K562 (cell line): ENCODE measurements around the gene NFIL3. TPM values are rescaled to one million over a fixed set of nuclear protein-coding genes. Genes with fewer than 3 reads are reported as not detected.

ENCODE experiments used
- ATAC-seq: fragments of 200-7000 bp; cut with Tn5 transposase; 3 replicates; pipeline ENCODE4 v1.9.1; 2020; ENCODE audit warnings: moderate library complexity
- BruUV-seq: library from RNA; stranded (reverse); fragments of 400-500 nt; replicated peaks from 2 replicates; lab custom pipeline; 2021; lab: Mats Ljungman, UMichigan
- CTCF ChIA-PET: fragments of 300-600 bp; formaldehyde crosslinking; extraction: SDS; loops from one replicate; lab custom pipeline; 2021; ENCODE audit warnings: low intra/inter-chr PET ratio; lab: Yijun Ruan, JAX
- POLR2A ChIA-PET: fragments of 300-600, 350-650 bp; sonication (Branson Sonifier 250); formaldehyde crosslinking; extraction: SDS; loops from one replicate; lab custom pipeline; 2021; ENCODE audit warnings: antibody characterized with exemption, inconsistent platforms; lab: Yijun Ruan, JAX
- DNase-seq, 4 experiments: peaks; one replicate each; pipeline versions ENCODE4 v3.0.0 to v3.0.0-alpha.2; 2011 to 2018; ENCODE audit warnings: low spot score in 3 of 4, mixed read lengths in 3 of 4; ENCODE audit errors: extremely low read depth in 1 of 4
- FAIRE-seq: peaks from 2 replicates; lab custom pipeline; 2011; peaks lifted over from hg19 to GRCh38; lab: Jason Lieb, UNC
- H2AFZ ChIP-seq: 2 replicates; pipeline ENCODE4 v1.6.0; 2011; ENCODE audit warnings: low read depth, low read length, control low read depth, inconsistent platforms
- H3K27ac ChIP-seq: fragments of 200-600 bp; 3 replicates; pipeline ENCODE4 v1.8.0; 2011; ENCODE audit warnings: low read depth, mild to moderate bottlenecking, control low read depth, inconsistent platforms, low read length, moderate library complexity, mixed read lengths; ENCODE audit errors: extremely low read depth
- H3K27me3 ChIP-seq, 2 experiments: fragments of 300-600 bp in 1 of 2; 2 replicates in 1 of 2; 3 replicates in 1 of 2; pipeline versions ENCODE4 v1.6.0 to v1.8.0; 2011; ENCODE audit warnings: inconsistent platforms in 2 of 2, low read length in 2 of 2, mild to moderate bottlenecking in 1 of 2, mixed read lengths in 1 of 2, moderate library complexity in 1 of 2; ENCODE audit not compliant: control insufficient read depth in 2 of 2, insufficient read depth in 2 of 2
- H3K36me3 ChIP-seq: fragments of 300-600 bp; 3 replicates; pipeline ENCODE4 v1.8.0; 2011; ENCODE audit warnings: mild to moderate bottlenecking, low read length, inconsistent platforms; ENCODE audit not compliant: control insufficient read depth, insufficient read depth
- H3K4me1 ChIP-seq, 2 experiments: fragments of 200-600 bp in 1 of 2; replicated peaks in 1 of 2; 2 replicates in 1 of 2; 3 replicates in 1 of 2; pipeline versions ENCODE4 v1.5.1 to v1.8.0; 2011; ENCODE audit warnings: inconsistent platforms in 2 of 2, low read length in 2 of 2, mild to moderate bottlenecking in 1 of 2, mixed read lengths in 1 of 2, moderate library complexity in 1 of 2; ENCODE audit not compliant: control insufficient read depth in 2 of 2, insufficient read depth in 2 of 2
- H3K4me2 ChIP-seq: 2 replicates; pipeline ENCODE4 v1.6.1; 2011; ENCODE audit warnings: low read length, control low read depth, inconsistent platforms, mixed read lengths; ENCODE audit not compliant: insufficient read depth
- H3K4me3 ChIP-seq: fragments of 200-600 bp; sonication (generic), shearing (Covaris generic); 2 replicates; pipeline ENCODE4 v1.5.1; 2016; ENCODE audit warnings: control low read depth, inconsistent platforms
- H3K79me2 ChIP-seq: fragments of 200-600 bp; 3 replicates; pipeline ENCODE4 v1.8.0; 2011; ENCODE audit warnings: low read length, inconsistent platforms; ENCODE audit not compliant: control insufficient read depth, insufficient read depth
- H3K9ac ChIP-seq, 2 experiments: 2 replicates each; pipeline versions ENCODE4 v1.6.0 to v1.6.1; 2011; ENCODE audit warnings: low read depth in 2 of 2, low read length in 2 of 2, control low read depth in 1 of 2, inconsistent platforms in 1 of 2, mild to moderate bottlenecking in 1 of 2, mixed read lengths in 1 of 2; ENCODE audit not compliant: insufficient read depth in 1 of 2
- H3K9me1 ChIP-seq: one replicate; pipeline ENCODE4 v1.6.0; 2011; ENCODE audit warnings: inconsistent platforms, mild to moderate bottlenecking, low read length, moderate library complexity; ENCODE audit not compliant: control insufficient read depth, insufficient read depth
- H3K9me3 ChIP-seq: replicated peaks from 2 replicates; pipeline ENCODE4 v1.5.1; 2011; ENCODE audit warnings: low read depth, low read length, inconsistent platforms; ENCODE audit not compliant: control insufficient read depth, insufficient read depth
- H4K20me1 ChIP-seq: replicated peaks from 2 replicates; pipeline ENCODE4 v1.6.1; 2011; ENCODE audit warnings: low read length, inconsistent platforms, mixed read lengths; ENCODE audit not compliant: control insufficient read depth, insufficient read depth
- E2F3 ChIP-seq: fragments of 250-450 bp; sonication (Bioruptor Pico); IDR thresholded peaks from 2 replicates; pipeline ENCODE4 v1.4.0; 2020; ENCODE audit warnings: mild to moderate bottlenecking
- HOXB6 ChIP-seq: fragments of 250-450 bp; sonication (Bioruptor Pico); IDR thresholded peaks from 2 replicates; pipeline ENCODE4 v1.5.1; 2022; ENCODE audit warnings: mild to moderate bottlenecking, borderline replicate concordance
- IRF1 ChIP-seq: sonication (generic); formaldehyde crosslinking; IDR thresholded peaks from 2 replicates; pipeline ENCODE4 v1.8.0; 2022; ENCODE audit warnings: missing genetic modification reagents, mild to moderate bottlenecking, borderline replicate concordance
- TBP ChIP-seq: optimal IDR thresholded peaks from 2 replicates; pipeline ENCODE3; 2011; ENCODE audit warnings: low read depth, low read length, improper control_type of control experiment
- TCF3 ChIP-seq: sonication (generic); formaldehyde crosslinking; IDR thresholded peaks from 2 replicates; pipeline ENCODE4 v1.4.0; 2020; ENCODE audit warnings: mild to moderate bottlenecking, missing genetic modification reagents
- WGBS: fragments of 100-300 bp; shearing (Covaris generic); methylation state at CpG from one replicate; pipeline ENCODE4 v1.1.6; 2016; ENCODE audit warnings: low coverage, mixed read lengths; ENCODE audit not compliant: insufficient coverage; ENCODE audit errors: missing lambda C conversion rate; 5-methylcytosine and 5-hydroxymethylcytosine counted together
- in situ Hi-C: fragments of 300-500 bp; cut with MboI; formaldehyde crosslinking; loops from 4 replicates; pipeline ENCODE4 v1.15.0; 2018; ENCODE audit warnings: inconsistent platforms, mixed read lengths
- intact Hi-C: fragments of 100-400 bp; cut with micrococcal nuclease; formaldehyde crosslinking; loops from 2 replicates; pipeline ENCODE4 v1.14.2; 2022
- polyA plus RNA-seq, 8 experiments: library from polyadenylated mRNA; depleted of rRNA in 4 of 8; stranded (reverse) in 5 of 8; unstranded in 3 of 8; fragments of >200 nt; fragmentation: Nextera tagmentation in 2 of 8; fragmentation: Illumina TruSeq in 1 of 8; extraction: Ambion mirVana in 2 of 8; extraction: Trizol in 1 of 8; gene quantifications; 2 replicates each; pipeline versions ENCODE4 v1.2.1 to v1.2.3, GENCODE V29; 2011 to 2014; ENCODE audit warnings: inconsistent platforms in 1 of 8, missing spikeins in 1 of 8
- total RNA-seq, 7 experiments: library from RNA; depleted of rRNA in 6 of 7; stranded (reverse); fragments of >200 nt in 6 of 7; fragmentation: Illumina TruSeq in 2 of 7; extraction: Trizol in 2 of 7; gene quantifications; 2 replicates each; pipeline versions ENCODE4 v1.2.1 to v1.2.3, GENCODE V29; 2011 to 2021; ENCODE audit warnings: low replicate concordance in 1 of 7
- TF ChIP-seq, protein P1 (sequence below): fragments of 450-650 bp; IDR thresholded peaks from 2 replicates; pipeline ENCODE4 v1.6.1; 2018; ENCODE audit not compliant: partially characterized antibody
- TF ChIP-seq, protein P2 (sequence below): fragments of 250-450 bp; sonication (Bioruptor Pico); IDR thresholded peaks from 2 replicates; pipeline ENCODE4 v1.8.0; 2021; ENCODE audit warnings: borderline replicate concordance, mild to moderate bottlenecking, moderate library complexity; ENCODE audit not compliant: poor library complexity, severe bottlenecking
- TF ChIP-seq, protein P3 (sequence below): conservative IDR thresholded peaks from 2 replicates; pipeline ENCODE4 v1.6.1; 2011; ENCODE audit warnings: low read depth, mild to moderate bottlenecking, low read length; ENCODE audit not compliant: control insufficient read depth
- TF ChIP-seq, protein P4 (sequence below), 2 experiments: IDR thresholded peaks; 2 replicates each; pipeline ENCODE4 v1.6.1; 2011; ENCODE audit warnings: borderline replicate concordance in 1 of 2, control low read depth in 1 of 2, low read depth in 1 of 2, low read length in 1 of 2, mild to moderate bottlenecking in 1 of 2, mixed read lengths in 1 of 2, moderate library complexity in 1 of 2; ENCODE audit not compliant: insufficient read depth in 1 of 2, insufficient read length in 1 of 2, poor library complexity in 1 of 2, severe bottlenecking in 1 of 2; ENCODE audit errors: extremely low read depth in 1 of 2

Gene NFIL3
- total and polyA plus RNA-seq, 9 of the 15 experiments (the other 6 are each of a cell fraction or from before 2014, with no cell fraction given): 3.2 to 16.1 (median 9.3) TPM

GRCh38 chr9:91362051-91362611 lies 61.5 kb downstream of the NFIL3 start:
- no peaks in the 10 kb centered on the region for H4K20me1 ChIP-seq
- in situ Hi-C loops: loop anchor here (5.0 kb wide), 1 partner anchor 60 kb away; the partner anchor contains the start of gene NFIL3
- no TSS peak for BruUV-seq
- peak overlapping the region; percentile 97 for H3K4me2 ChIP-seq
- peaks cover 8% of the 10 kb centered on the region for H3K9me3 ChIP-seq
- peak overlapping the region in 1 of 2 experiments; percentile 57; a peak in 3 of 4 replicates for H3K9ac ChIP-seq
- peak overlapping the region; percentile 96 for H3K4me3 ChIP-seq
- peak overlapping the region; percentile 100 for H2AFZ ChIP-seq
- ChIA-PET CTCF (no interaction called here), POLR2A (interaction anchor here (1.3 to 1.7 kb wide), 2 partner anchors 11 to 61 kb away, joined by 3 to 6 read pairs; no protein-coding TSS in a partner anchor)
- intact Hi-C loops: no loop called here
- peaks cover 13 to 15% of the 10 kb centered on the region in 2 experiments; a peak in 3 of 5 replicates for H3K4me1 ChIP-seq
- H3K79me2 ChIP-seq: peaks cover 46% of the 10 kb centered on the region
- H3K9me1 ChIP-seq: no peaks in the 10 kb centered on the region
- DNase-seq (no peak), ATAC-seq (peak; percentile 3; the same call in 2 of the 3 replicates), FAIRE-seq (no peak)
- H3K36me3 ChIP-seq: peaks cover 23% of the 10 kb centered on the region
- H3K27me3 ChIP-seq: no peaks in the 10 kb centered on the region
- whole genome bisulfite sequencing: 47% methylated on average over 13 of the region's 15 CpGs
- peak overlapping the region; percentile 59 for H3K27ac ChIP-seq
- TF ChIP-seq HOXB6 (no peak), TBP (no peak), E2F3 (CRISPR knock-in tag) (no peak), TCF3 (CRISPR knock-in tag) (no peak), IRF1 (CRISPR knock-in tag) (no peak)
- TF ChIP-seq, protein P1, sequence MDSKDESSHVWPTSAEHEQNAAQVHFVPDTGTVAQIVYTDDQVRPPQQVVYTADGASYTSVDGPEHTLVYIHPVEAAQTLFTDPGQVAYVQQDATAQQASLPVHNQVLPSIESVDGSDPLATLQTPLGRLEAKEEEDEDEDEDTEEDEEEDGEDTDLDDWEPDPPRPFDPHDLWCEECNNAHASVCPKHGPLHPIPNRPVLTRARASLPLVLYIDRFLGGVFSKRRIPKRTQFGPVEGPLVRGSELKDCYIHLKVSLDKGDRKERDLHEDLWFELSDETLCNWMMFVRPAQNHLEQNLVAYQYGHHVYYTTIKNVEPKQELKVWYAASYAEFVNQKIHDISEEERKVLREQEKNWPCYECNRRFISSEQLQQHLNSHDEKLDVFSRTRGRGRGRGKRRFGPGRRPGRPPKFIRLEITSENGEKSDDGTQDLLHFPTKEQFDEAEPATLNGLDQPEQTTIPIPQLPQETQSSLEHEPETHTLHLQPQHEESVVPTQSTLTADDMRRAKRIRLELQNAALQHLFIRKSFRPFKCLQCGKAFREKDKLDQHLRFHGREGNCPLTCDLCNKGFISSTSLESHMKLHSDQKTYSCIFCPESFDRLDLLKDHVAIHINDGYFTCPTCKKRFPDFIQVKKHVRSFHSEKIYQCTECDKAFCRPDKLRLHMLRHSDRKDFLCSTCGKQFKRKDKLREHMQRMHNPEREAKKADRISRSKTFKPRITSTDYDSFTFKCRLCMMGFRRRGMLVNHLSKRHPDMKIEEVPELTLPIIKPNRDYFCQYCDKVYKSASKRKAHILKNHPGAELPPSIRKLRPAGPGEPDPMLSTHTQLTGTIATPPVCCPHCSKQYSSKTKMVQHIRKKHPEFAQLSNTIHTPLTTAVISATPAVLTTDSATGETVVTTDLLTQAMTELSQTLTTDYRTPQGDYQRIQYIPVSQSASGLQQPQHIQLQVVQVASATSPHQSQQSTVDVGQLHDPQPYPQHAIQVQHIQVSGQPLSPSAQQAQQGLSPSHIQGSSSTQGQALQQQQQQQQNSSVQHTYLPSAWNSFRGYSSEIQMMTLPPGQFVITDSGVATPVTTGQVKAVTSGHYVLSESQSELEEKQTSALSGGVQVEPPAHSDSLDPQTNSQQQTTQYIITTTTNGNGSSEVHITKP: peak; percentile 34
- TF ChIP-seq, protein P2, sequence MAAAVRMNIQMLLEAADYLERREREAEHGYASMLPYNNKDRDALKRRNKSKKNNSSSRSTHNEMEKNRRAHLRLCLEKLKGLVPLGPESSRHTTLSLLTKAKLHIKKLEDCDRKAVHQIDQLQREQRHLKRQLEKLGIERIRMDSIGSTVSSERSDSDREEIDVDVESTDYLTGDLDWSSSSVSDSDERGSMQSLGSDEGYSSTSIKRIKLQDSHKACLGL (CRISPR knock-in tag): no peak
- TF ChIP-seq, protein P3, sequence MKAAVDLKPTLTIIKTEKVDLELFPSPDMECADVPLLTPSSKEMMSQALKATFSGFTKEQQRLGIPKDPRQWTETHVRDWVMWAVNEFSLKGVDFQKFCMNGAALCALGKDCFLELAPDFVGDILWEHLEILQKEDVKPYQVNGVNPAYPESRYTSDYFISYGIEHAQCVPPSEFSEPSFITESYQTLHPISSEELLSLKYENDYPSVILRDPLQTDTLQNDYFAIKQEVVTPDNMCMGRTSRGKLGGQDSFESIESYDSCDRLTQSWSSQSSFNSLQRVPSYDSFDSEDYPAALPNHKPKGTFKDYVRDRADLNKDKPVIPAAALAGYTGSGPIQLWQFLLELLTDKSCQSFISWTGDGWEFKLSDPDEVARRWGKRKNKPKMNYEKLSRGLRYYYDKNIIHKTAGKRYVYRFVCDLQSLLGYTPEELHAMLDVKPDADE: no peak
- TF ChIP-seq, protein P4, sequence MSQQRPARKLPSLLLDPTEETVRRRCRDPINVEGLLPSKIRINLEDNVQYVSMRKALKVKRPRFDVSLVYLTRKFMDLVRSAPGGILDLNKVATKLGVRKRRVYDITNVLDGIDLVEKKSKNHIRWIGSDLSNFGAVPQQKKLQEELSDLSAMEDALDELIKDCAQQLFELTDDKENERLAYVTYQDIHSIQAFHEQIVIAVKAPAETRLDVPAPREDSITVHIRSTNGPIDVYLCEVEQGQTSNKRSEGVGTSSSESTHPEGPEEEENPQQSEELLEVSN (IDR thresholded peaks at IDR 0.05; ENCODE audit: borderline replicate concordance in 1 of 2, extremely low read depth in 1 of 2, insufficient read depth in 1 of 2, insufficient read length in 1 of 2, low read depth in 1 of 2, low read length in 1 of 2, poor library complexity in 1 of 2, severe bottlenecking in 1 of 2): no peak
